IMR-90 (cell line): Measurements from ENCODE around the gene JMY. TPM values are rescaled to one million over a fixed set of nuclear protein-coding genes. Genes with fewer than 3 reads are reported as not detected.

Experiments
- ATAC-seq: fragments of 200-7000 bp; cut with Tn5 transposase; 2 replicates; pipeline ENCODE4 v1.9.1; 2020; ENCODE audit warnings: low read depth, mild to moderate bottlenecking, moderate library complexity
- BruUV-seq: library from RNA; stranded (reverse); fragments of 400-500 nt; replicated peaks from 2 replicates; lab custom pipeline; 2021; lab: Mats Ljungman, UMichigan
- CTCF ChIA-PET: fragments of 300-600 bp; formaldehyde crosslinking; extraction: SDS; loops from one replicate; lab custom pipeline; 2021; ENCODE audit warnings: antibody characterized with exemption; lab: Yijun Ruan, JAX
- POLR2A ChIA-PET: fragments of 300-600 bp; sonication (Branson Sonifier 250); formaldehyde crosslinking; loops from one replicate; lab custom pipeline; 2022; ENCODE audit warnings: antibody characterized with exemption; ENCODE audit not compliant: unreplicated experiment; lab: Charles Lee
- DNase-seq: peaks from one replicate; pipeline ENCODE4 v3.0.0; 2013
- H2AFZ ChIP-seq: replicated peaks from 2 replicates; pipeline ENCODE3; 2013; ENCODE audit warnings: low read length, mild to moderate bottlenecking; ENCODE audit not compliant: poor library complexity
- H2AK5ac ChIP-seq: 2 replicates; pipeline ENCODE4 v1.6.1; 2013; ENCODE audit warnings: low read depth, low read length, inconsistent platforms
- H2AK9ac ChIP-seq: replicated peaks from 2 replicates; pipeline ENCODE3; 2013; ENCODE audit warnings: mild to moderate bottlenecking, low read depth, low read length, moderate library complexity; ENCODE audit not compliant: poor library complexity
- H2BK120ac ChIP-seq: 2 replicates; pipeline ENCODE4 v1.6.1; 2013; ENCODE audit warnings: low read depth, low read length, inconsistent platforms
- H2BK15ac ChIP-seq: 3 replicates; pipeline ENCODE4 v1.6.1; 2013; ENCODE audit warnings: low read depth, low read length, inconsistent platforms
- H2BK20ac ChIP-seq: 2 replicates; pipeline ENCODE4 v1.6.1; 2013; ENCODE audit warnings: low read depth, mild to moderate bottlenecking, inconsistent platforms, low read length, moderate library complexity
- H2BK5ac ChIP-seq: 2 replicates; pipeline ENCODE4 v1.6.1; 2013; ENCODE audit warnings: mild to moderate bottlenecking, low read depth, low read length, inconsistent platforms; ENCODE audit not compliant: poor library complexity, severe bottlenecking
- H3K14ac ChIP-seq: replicated peaks from 2 replicates; pipeline ENCODE4 v1.6.1; 2013; ENCODE audit warnings: low read depth, low read length, inconsistent platforms
- H3K18ac ChIP-seq: 2 replicates; pipeline ENCODE4 v1.6.1; 2013; ENCODE audit warnings: low read depth, low read length, control low read depth
- H3K23ac ChIP-seq: 2 replicates; pipeline ENCODE4 v1.6.1; 2013; ENCODE audit warnings: low read depth, low read length, inconsistent platforms
- H3K27ac ChIP-seq: 2 replicates; pipeline ENCODE4 v1.5.1; 2013; ENCODE audit warnings: mild to moderate bottlenecking, control low read depth, low read length; ENCODE audit not compliant: insufficient read depth
- H3K27me3 ChIP-seq: 2 replicates; pipeline ENCODE4 v1.6.1; 2013; ENCODE audit warnings: low read length; ENCODE audit not compliant: control insufficient read depth, insufficient read depth
- H3K36me3 ChIP-seq: 2 replicates; pipeline ENCODE4 v1.6.1; 2013; ENCODE audit warnings: low read length, mixed read lengths; ENCODE audit not compliant: control insufficient read depth, insufficient read depth
- H3K4ac ChIP-seq: 2 replicates; pipeline ENCODE4 v1.6.1; 2013; ENCODE audit warnings: low read depth, low read length, inconsistent platforms
- H3K4me1 ChIP-seq: 2 replicates; pipeline ENCODE4 v1.6.1; 2013; ENCODE audit warnings: low read length, mixed read lengths; ENCODE audit not compliant: control insufficient read depth, insufficient read depth
- H3K4me2 ChIP-seq: 2 replicates; pipeline ENCODE4 v1.6.1; 2013; ENCODE audit warnings: low read depth, mild to moderate bottlenecking, control low read depth, low read length, moderate library complexity
- H3K4me3 ChIP-seq: 2 replicates; pipeline ENCODE4 v1.5.1; 2013; ENCODE audit warnings: low read depth, mild to moderate bottlenecking, control low read depth, low read length, moderate library complexity; ENCODE audit not compliant: insufficient read depth
- H3K56ac ChIP-seq: 2 replicates; pipeline ENCODE4 v1.6.1; 2013; ENCODE audit warnings: low read length, inconsistent platforms; ENCODE audit not compliant: insufficient read depth; ENCODE audit errors: extremely low read depth
- H3K79me1 ChIP-seq, 2 experiments: 2 replicates each; pipeline ENCODE4 v1.6.1; 2013; ENCODE audit warnings: low read length in 2 of 2, inconsistent platforms in 1 of 2, low read depth in 1 of 2
- H3K9ac ChIP-seq: 2 replicates; pipeline ENCODE4 v1.6.1; 2013; ENCODE audit warnings: low read depth, low read length, control low read depth
- H3K9me1 ChIP-seq: 2 replicates; pipeline ENCODE4 v1.6.1; 2013; ENCODE audit warnings: low read length, inconsistent platforms; ENCODE audit not compliant: insufficient read depth
- H3K9me3 ChIP-seq: 2 replicates; pipeline ENCODE4 v1.6.1; 2013; ENCODE audit warnings: low read length; ENCODE audit not compliant: control insufficient read depth, insufficient read depth
- H4K20me1 ChIP-seq: 2 replicates; pipeline ENCODE4 v1.6.1; 2013; ENCODE audit warnings: low read length, inconsistent platforms; ENCODE audit not compliant: insufficient read depth
- H4K5ac ChIP-seq: 2 replicates; pipeline ENCODE4 v1.6.1; 2013; ENCODE audit warnings: mild to moderate bottlenecking, low read depth, low read length, control low read depth
- H4K8ac ChIP-seq, 2 experiments: 2 replicates each; pipeline ENCODE4 v1.6.1; 2013; ENCODE audit warnings: low read depth in 2 of 2, low read length in 2 of 2, control low read depth in 1 of 2, inconsistent platforms in 1 of 2
- H4K91ac ChIP-seq: 2 replicates; pipeline ENCODE4 v1.6.1; 2013; ENCODE audit warnings: low read depth, low read length, inconsistent platforms; ENCODE audit not compliant: insufficient read depth
- BHLHE40 ChIP-seq: fragments of 150-350 bp; IDR thresholded peaks from 2 replicates; pipeline ENCODE4 v1.6.1; 2016; ENCODE audit warnings: mild to moderate bottlenecking, low read depth, low read length
- CEBPB ChIP-seq: IDR thresholded peaks from 2 replicates; pipeline ENCODE4 v1.6.1; 2012; ENCODE audit warnings: low read depth, low read length, improper control_type of control experiment
- CHD1 ChIP-seq: IDR thresholded peaks from 2 replicates; pipeline ENCODE4 v1.6.1; 2012; ENCODE audit warnings: low read depth, low read length, improper control_type of control experiment
- FOS ChIP-seq: fragments of 150-350 bp; IDR thresholded peaks from 2 replicates; pipeline ENCODE4 v1.6.1; 2016; ENCODE audit warnings: low read depth, low read length
- MAZ ChIP-seq: IDR thresholded peaks from 2 replicates; pipeline ENCODE4 v1.6.1; 2012; ENCODE audit warnings: low read depth, mild to moderate bottlenecking, low read length, improper control_type of control experiment, moderate library complexity, borderline replicate concordance
- RCOR1 ChIP-seq: IDR thresholded peaks from 2 replicates; pipeline ENCODE4 v1.6.1; 2012; ENCODE audit warnings: mild to moderate bottlenecking, low read length, improper control_type of control experiment; ENCODE audit not compliant: insufficient replicate concordance
- RFX5 ChIP-seq: IDR thresholded peaks from 2 replicates; pipeline ENCODE4 v1.8.0; 2012; ENCODE audit warnings: low read depth, mild to moderate bottlenecking, low read length, moderate library complexity
- SMC3 ChIP-seq: fragments of 150-350 bp; IDR thresholded peaks from 2 replicates; pipeline ENCODE4 v1.6.1; 2016; ENCODE audit warnings: low read depth, mild to moderate bottlenecking, antibody characterized with exemption, low read length, moderate library complexity
- WGBS, 2 experiments: methylation state at CpG; one replicate each; pipeline versions ENCODE4 v1.1.5 to v1.1.7; 2013; ENCODE audit warnings: missing lambda C conversion rate in 2 of 2; ENCODE audit not compliant: insufficient read length in 1 of 2; ENCODE audit errors: extremely low coverage in 2 of 2; 5-methylcytosine and 5-hydroxymethylcytosine counted together
- dilution Hi-C: fragments of 300-500 bp; cut with HindIII; formaldehyde crosslinking; loops from one replicate; pipeline ENCODE4 v1.14.3; 2018; ENCODE audit warnings: low sequenced_read_pairs; ENCODE audit not compliant: unreplicated experiment
- in situ Hi-C: fragments of 300-500 bp; cut with MboI; formaldehyde crosslinking; loops from 3 replicates; pipeline ENCODE4 v1.14.3; 2019; ENCODE audit warnings: low sequenced_read_pairs, inconsistent platforms, mixed read lengths
- intact Hi-C: fragments of 100-400 bp; cut with micrococcal nuclease; formaldehyde crosslinking; loops from 2 replicates; pipeline ENCODE4 v1.10.0; 2022
- polyA plus RNA-seq, 3 experiments: library from polyadenylated mRNA; depleted of rRNA; stranded (reverse); fragments of >200 nt; gene quantifications; 2 replicates each; pipeline ENCODE4 v1.2.3, GENCODE V29; 2012; ENCODE audit warnings: low replicate concordance in 1 of 3
- total RNA-seq: library from RNA; depleted of rRNA; stranded (reverse); fragments of >200 nt; gene quantifications from 2 replicates; pipeline ENCODE4 v1.2.3, GENCODE V29; 2012
- TF ChIP-seq, protein P1 (sequence below): fragments of 150-350 bp; IDR thresholded peaks from 2 replicates; pipeline ENCODE4 v1.6.1; 2016; ENCODE audit warnings: low read depth, mild to moderate bottlenecking, low read length, moderate library complexity, borderline replicate concordance
- TF ChIP-seq, protein P2 (sequence below): conservative IDR thresholded peaks from 2 replicates; pipeline ENCODE4 v1.5.1; 2012; ENCODE audit warnings: mild to moderate bottlenecking, low read depth, low read length, improper control_type of control experiment

JMY gene
- total and polyA plus RNA-seq, 2 of the 4 experiments (the other 2 are of a cell fraction): 1.7 to 3.2 TPM

DNA sequence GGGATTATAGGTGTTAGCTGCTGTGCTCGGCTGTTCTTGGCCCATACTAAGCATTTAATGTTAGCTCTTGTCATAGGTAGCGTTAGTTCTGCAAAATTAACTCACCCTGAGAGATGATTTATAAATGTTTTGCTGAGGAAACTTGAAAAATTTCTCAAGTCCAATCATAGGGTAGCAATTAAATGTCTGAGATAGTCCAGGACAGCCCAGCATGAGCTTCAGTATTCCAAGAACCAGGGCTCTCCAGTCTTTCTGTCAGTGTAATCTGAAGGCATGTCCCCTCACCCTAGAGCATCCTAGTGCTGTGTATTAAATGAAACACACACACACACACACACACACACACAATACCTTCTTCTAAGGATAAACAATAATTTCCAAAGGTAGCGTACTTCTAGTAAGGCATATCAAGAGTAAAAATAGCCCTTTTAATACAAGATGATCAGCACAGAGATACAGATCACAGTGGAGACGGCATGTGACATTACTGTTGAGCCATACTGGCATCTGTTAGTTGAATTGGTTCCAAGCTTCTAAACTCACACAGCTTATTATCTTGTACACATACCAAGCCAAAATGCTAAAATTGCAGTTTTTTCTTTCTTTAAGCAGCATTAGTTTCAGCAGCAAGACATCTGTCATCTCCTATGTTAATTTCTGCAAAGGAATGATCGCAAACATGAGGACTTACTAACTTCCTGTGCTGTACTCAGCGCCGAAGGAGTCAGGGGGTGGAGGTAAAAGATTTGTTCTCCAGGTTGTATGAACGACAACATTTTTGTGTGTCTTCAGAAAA, 46.3 kb upstream of the JMY start:
- H3K9me1 ChIP-seq: no peaks in the 10 kb centered on the region
- H3K18ac ChIP-seq: no peak overlapping the region
- ATAC-seq: no peak
- no peaks in the 10 kb centered on the region for H3K4me1 ChIP-seq
- no TSS peak for BruUV-seq
- no peak overlapping the region for H3K14ac ChIP-seq
- no peak overlapping the region for H2AFZ ChIP-seq
- no peaks in the 10 kb centered on the region for H3K27me3 ChIP-seq
- no peak overlapping the region for H3K4me3 ChIP-seq
- no peak overlapping the region for H3K4ac ChIP-seq
- no peak overlapping the region for H2BK20ac ChIP-seq
- no peak overlapping the region for H2BK120ac ChIP-seq
- no peaks in the 10 kb centered on the region for H3K79me1 ChIP-seq
- H4K5ac ChIP-seq: no peak overlapping the region
- no peaks in the 10 kb centered on the region for H3K9me3 ChIP-seq
- WGBS, 2 experiments: no CpG with 5 or more reads among the region's 8 CpGs
- H2AK9ac ChIP-seq: no peak overlapping the region
- dilution Hi-C loops: no loop called here
- CTCF ChIA-PET: interaction anchor here (0.9 to 1.9 kb wide), 2 partner anchors 8 to 56 kb away, joined by 3 to 10 read pairs; no protein-coding TSS in a partner anchor
- H3K56ac ChIP-seq: no peak overlapping the region
- H3K23ac ChIP-seq: no peak overlapping the region
- H3K27ac ChIP-seq: no peak overlapping the region
- H4K20me1 ChIP-seq: no peaks in the 10 kb centered on the region
- DNase-seq: no peak
- POLR2A ChIA-PET: no interaction called here
- TF ChIP-seq RCOR1: no peak
- no peak for TF ChIP-seq MAZ
- no peak for TF ChIP-seq CHD1
- TF ChIP-seq, protein P1, sequence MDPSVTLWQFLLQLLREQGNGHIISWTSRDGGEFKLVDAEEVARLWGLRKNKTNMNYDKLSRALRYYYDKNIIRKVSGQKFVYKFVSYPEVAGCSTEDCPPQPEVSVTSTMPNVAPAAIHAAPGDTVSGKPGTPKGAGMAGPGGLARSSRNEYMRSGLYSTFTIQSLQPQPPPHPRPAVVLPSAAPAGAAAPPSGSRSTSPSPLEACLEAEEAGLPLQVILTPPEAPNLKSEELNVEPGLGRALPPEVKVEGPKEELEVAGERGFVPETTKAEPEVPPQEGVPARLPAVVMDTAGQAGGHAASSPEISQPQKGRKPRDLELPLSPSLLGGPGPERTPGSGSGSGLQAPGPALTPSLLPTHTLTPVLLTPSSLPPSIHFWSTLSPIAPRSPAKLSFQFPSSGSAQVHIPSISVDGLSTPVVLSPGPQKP: no peak
- TF ChIP-seq BHLHE40: no peak
- TF ChIP-seq FOS: no peak
- no peak for TF ChIP-seq SMC3
- TF ChIP-seq, protein P2, sequence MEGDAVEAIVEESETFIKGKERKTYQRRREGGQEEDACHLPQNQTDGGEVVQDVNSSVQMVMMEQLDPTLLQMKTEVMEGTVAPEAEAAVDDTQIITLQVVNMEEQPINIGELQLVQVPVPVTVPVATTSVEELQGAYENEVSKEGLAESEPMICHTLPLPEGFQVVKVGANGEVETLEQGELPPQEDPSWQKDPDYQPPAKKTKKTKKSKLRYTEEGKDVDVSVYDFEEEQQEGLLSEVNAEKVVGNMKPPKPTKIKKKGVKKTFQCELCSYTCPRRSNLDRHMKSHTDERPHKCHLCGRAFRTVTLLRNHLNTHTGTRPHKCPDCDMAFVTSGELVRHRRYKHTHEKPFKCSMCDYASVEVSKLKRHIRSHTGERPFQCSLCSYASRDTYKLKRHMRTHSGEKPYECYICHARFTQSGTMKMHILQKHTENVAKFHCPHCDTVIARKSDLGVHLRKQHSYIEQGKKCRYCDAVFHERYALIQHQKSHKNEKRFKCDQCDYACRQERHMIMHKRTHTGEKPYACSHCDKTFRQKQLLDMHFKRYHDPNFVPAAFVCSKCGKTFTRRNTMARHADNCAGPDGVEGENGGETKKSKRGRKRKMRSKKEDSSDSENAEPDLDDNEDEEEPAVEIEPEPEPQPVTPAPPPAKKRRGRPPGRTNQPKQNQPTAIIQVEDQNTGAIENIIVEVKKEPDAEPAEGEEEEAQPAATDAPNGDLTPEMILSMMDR: no peak
- TF ChIP-seq RFX5: no peak
- no peak for TF ChIP-seq CEBPB
- H2AK5ac ChIP-seq: no peak overlapping the region
- in situ Hi-C loops: no loop called here
- H3K9ac ChIP-seq: no peak overlapping the region
- H2BK5ac ChIP-seq: no peak overlapping the region
- no peaks in the 10 kb centered on the region for H3K36me3 ChIP-seq
- no peak overlapping the region for H4K8ac ChIP-seq
- H3K4me2 ChIP-seq: no peak overlapping the region
- H4K91ac ChIP-seq: no peak overlapping the region
- H2BK15ac ChIP-seq: no peak overlapping the region
- intact Hi-C loops: no loop called here
